Measurements from ENCODE around the gene CCDC141. TPM values are rescaled to one million over a fixed set of nuclear protein-coding genes. Genes with fewer than 3 reads are reported as not detected.
"Not testable (repeated sequence)": the region's sequence is repeated elsewhere in the genome, so short reads cannot be mapped to it uniquely, and the experiment has no call there.

CCDC141 gene
- total and polyA plus RNA-seq, 2 donors (not counting 3 experiments of a cell fraction or from before 2014, with no cell fraction given): not detected

DNA sequence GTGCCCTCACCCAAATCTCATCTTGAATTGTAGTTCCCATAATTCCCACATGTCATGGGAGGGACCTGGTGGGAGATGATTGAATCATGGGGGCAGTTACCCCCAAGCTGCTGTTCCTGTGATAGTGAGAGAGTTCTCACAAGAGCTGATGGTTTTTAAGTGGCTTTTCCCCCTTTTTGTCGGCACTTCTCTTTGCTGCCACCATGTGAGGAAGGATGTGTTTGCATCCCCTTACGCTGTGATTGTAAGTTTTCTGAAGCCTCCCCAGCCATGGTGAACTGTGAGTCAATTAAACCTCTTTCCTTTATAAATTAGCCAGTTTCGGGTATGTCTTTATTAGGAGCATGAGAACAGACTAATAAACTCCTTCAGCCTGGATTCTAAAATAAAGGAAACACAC is 57.2 kb downstream of the CCDC141 start:
- H3K27ac ChIP-seq (ENCODE audit: insufficient read depth, low read depth, low read length); POLR2A ChIA-PET; H2AFZ ChIP-seq (ENCODE audit: low read depth, low read length); H3K36me3 ChIP-seq (ENCODE audit: control insufficient read depth in 2 of 2, extremely low read depth in 1 of 2, insufficient read depth in 2 of 2, low read length in 2 of 2); H3K9ac ChIP-seq (replicated peaks; ENCODE audit: extremely low read depth, insufficient read depth, low read length); H3K4me2 ChIP-seq (ENCODE audit: insufficient read depth, low read length); H3K9me3 ChIP-seq (replicated peaks; ENCODE audit: control insufficient read depth, insufficient read depth, low read length); dilution Hi-C loops (cut with MboI; ENCODE audit: extremely low pct_ligation_motif_present, low sequenced_read_pairs); FAIRE-seq; H3K27me3 ChIP-seq (ENCODE audit: control insufficient read depth in 2 of 2, insufficient read depth in 2 of 2, low read length in 2 of 2); intact Hi-C loops (cut with micrococcal nuclease); DNase-seq (ENCODE audit: low read depth, low spot score); BruUV-seq (replicated peaks); H3K4me1 ChIP-seq (ENCODE audit: control insufficient read depth, extremely low read depth, insufficient read depth, low read length); H3K4me3 ChIP-seq (replicated peaks in 1 of 3; ENCODE audit: insufficient read depth in 1 of 3, low read depth in 1 of 3, low read length in 3 of 3); H3K9me1 ChIP-seq (replicated peaks; ENCODE audit: control insufficient read depth, extremely low read depth, insufficient read depth, low read length); H3K79me2 ChIP-seq (ENCODE audit: control insufficient read depth, insufficient read depth, low read length); H4K20me1 ChIP-seq (replicated peaks; ENCODE audit: control insufficient read depth, extremely low read depth, insufficient read depth, low read length): not testable (repeated sequence)
- CTCF ChIA-PET: interaction anchor here (1.0 kb wide), 1 partner anchor 231 kb away, joined by 3 read pairs; no protein-coding TSS in a partner anchor

DNA sequence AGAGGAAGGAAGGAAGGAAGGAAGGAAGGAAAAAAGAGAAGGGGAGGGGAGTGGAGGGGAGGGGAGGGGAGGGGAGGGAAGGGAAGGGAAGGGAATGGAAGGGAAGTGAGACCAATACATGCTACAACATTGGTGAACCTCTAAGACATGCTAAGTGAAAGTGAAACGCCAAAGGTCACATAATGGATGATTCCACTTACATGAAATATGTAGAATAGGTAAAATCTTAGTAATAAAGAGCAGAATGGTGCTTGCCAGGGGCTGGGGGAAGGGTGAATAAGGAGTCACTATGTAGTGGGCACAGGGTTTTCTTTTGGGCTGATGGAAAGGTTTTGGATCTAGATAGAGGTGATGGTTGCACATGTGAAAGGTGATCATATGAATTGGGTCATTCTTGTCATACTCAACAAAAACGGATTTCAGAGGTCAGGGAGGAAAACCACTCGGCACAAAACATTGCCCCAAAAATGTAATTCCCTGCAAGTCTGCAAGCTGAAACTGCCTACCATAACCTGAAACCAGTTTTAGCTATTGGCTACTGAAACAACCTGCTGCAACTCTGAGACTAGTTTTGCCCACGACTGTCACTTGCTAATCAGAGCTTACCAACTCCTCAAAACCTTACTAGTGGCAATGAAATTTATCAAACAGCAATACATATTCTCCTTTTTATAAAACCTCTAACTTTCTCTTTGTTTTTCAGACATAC is 59.2 kb downstream of the CCDC141 start:
- Histone ChIP-seq H3K9me1 (replicated peaks; ENCODE audit: control insufficient read depth, extremely low read depth, insufficient read depth, low read length) (no peaks in the 10 kb centered on the region), H3K27me3 (ENCODE audit: control insufficient read depth in 2 of 2, insufficient read depth in 2 of 2, low read length in 2 of 2) (no peaks in the 10 kb centered on the region), H3K79me2 (ENCODE audit: control insufficient read depth, insufficient read depth, low read length) (no peaks in the 10 kb centered on the region), H3K27ac (ENCODE audit: insufficient read depth, low read depth, low read length) (no peak overlapping the region), H3K4me3 (replicated peaks in 1 of 3; ENCODE audit: insufficient read depth in 1 of 3, low read depth in 1 of 3, low read length in 3 of 3) (no peak overlapping the region), H3K36me3 (ENCODE audit: control insufficient read depth in 2 of 2, extremely low read depth in 1 of 2, insufficient read depth in 2 of 2, low read length in 2 of 2) (peaks cover 0 to 2% of the 10 kb centered on the region in 2 experiments), H3K4me2 (ENCODE audit: insufficient read depth, low read length) (no peak overlapping the region), H2AFZ (ENCODE audit: low read depth, low read length) (no peak overlapping the region), H4K20me1 (replicated peaks; ENCODE audit: control insufficient read depth, extremely low read depth, insufficient read depth, low read length) (no peaks in the 10 kb centered on the region), H3K9ac (replicated peaks; ENCODE audit: extremely low read depth, insufficient read depth, low read length) (no peak overlapping the region), H3K9me3 (replicated peaks; ENCODE audit: control insufficient read depth, insufficient read depth, low read length) (no peaks in the 10 kb centered on the region), H3K4me1 (ENCODE audit: control insufficient read depth, extremely low read depth, insufficient read depth, low read length) (no peaks in the 10 kb centered on the region)
- ChIA-PET CTCF (no interaction called here), POLR2A (no interaction called here)
- TF ChIP-seq, protein P1, sequence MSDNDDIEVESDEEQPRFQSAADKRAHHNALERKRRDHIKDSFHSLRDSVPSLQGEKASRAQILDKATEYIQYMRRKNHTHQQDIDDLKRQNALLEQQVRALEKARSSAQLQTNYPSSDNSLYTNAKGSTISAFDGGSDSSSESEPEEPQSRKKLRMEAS (IDR thresholded peaks at IDR 0.05; ENCODE audit: insufficient read depth, insufficient read length): no peak
- TF ChIP-seq EZH2 (IDR thresholded peaks at IDR 0.05; ENCODE audit: borderline replicate concordance, low read depth, low read length, severe bottlenecking) (no peak), FOS (IDR thresholded peaks at IDR 0.05; ENCODE audit: borderline replicate concordance, insufficient read depth, low read length) (no peak), POLR2AphosphoS5 (IDR thresholded peaks at IDR 0.05; ENCODE audit: insufficient read depth, low read depth, low read length) (no peak), GATA2 (IDR thresholded peaks at IDR 0.05; ENCODE audit: insufficient read depth, insufficient read length, low read depth, low read length) (no peak), POLR2A (IDR thresholded peaks at IDR 0.05; ENCODE audit: low read depth, low read length) (no peak), JUN (IDR thresholded peaks at IDR 0.05; ENCODE audit: borderline replicate concordance, insufficient read depth, insufficient read length, low read depth) (no peak), MYC (IDR thresholded peaks at IDR 0.05; ENCODE audit: low read depth, low read length) (no peak)
- TF ChIP-seq, protein P2, sequence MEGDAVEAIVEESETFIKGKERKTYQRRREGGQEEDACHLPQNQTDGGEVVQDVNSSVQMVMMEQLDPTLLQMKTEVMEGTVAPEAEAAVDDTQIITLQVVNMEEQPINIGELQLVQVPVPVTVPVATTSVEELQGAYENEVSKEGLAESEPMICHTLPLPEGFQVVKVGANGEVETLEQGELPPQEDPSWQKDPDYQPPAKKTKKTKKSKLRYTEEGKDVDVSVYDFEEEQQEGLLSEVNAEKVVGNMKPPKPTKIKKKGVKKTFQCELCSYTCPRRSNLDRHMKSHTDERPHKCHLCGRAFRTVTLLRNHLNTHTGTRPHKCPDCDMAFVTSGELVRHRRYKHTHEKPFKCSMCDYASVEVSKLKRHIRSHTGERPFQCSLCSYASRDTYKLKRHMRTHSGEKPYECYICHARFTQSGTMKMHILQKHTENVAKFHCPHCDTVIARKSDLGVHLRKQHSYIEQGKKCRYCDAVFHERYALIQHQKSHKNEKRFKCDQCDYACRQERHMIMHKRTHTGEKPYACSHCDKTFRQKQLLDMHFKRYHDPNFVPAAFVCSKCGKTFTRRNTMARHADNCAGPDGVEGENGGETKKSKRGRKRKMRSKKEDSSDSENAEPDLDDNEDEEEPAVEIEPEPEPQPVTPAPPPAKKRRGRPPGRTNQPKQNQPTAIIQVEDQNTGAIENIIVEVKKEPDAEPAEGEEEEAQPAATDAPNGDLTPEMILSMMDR (IDR thresholded peaks at IDR 0.05; ENCODE audit: extremely low read depth in 1 of 2, insufficient read depth in 1 of 2, low read depth in 1 of 2, low read length in 2 of 2): no peak
- FAIRE-seq (no peak), DNase-seq (ENCODE audit: low read depth, low spot score) (no peak)
- dilution Hi-C loops (cut with MboI; ENCODE audit: extremely low pct_ligation_motif_present, low sequenced_read_pairs): no loop called here
- intact Hi-C loops (cut with micrococcal nuclease): no loop called here
- no TSS peak for BruUV-seq (replicated peaks)

Measured in endothelial cell of umbilical vein (primary cell).